HG02970 (cell line): Measurements from ENCODE around the gene SGK1.
"Not testable (repeated sequence)": the region's sequence is repeated elsewhere in the genome, so short reads cannot be mapped to it uniquely, and the experiment has no call there.

Experiments used
- ATAC-seq: cut with Tn5 transposase; IDR thresholded peaks from one replicate; pipeline ENCODE4 v1.9.1; 2021; ENCODE audit warnings: mild to moderate bottlenecking, moderate library complexity, moderate number of reproducible peaks; ENCODE audit not compliant: unreplicated experiment, low FRiP score

SGK1 gene

DNA sequence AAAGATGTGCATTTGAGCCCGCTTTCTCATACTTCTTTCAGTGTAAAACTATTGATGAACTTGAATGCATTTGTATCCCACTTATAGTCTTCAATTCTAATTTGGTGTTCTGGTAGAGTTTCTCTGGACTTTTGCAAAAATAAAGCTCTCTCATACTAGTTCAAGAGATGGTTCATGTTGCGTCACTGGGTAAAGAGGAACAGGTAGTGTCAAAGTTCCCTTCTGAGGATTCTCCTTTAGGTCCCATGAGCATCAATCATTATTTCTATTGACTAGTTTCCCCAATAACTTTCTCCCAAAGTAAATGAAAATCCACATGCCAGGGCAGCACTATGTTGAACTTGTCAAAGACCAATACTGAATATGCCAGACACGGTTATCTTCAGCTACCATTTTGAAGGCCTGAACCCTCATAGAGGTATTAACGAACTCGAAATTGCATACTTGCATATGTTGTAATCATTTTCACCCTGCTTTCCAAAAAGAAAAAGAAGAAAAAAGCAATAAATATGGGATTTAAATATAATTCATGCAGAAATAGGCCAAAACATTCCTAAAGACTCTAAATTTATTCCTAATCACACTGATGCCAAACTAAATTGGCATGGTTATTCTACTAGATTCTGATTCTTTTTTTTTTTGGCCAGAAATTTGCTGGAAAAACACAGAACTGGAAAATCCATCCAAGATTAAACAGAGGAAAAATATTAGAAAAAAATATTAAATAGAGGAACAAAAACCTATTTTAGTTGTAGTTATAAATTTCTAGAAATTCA lies 84.5 kb downstream of the SGK1 start:
- no peak for ATAC-seq

DNA sequence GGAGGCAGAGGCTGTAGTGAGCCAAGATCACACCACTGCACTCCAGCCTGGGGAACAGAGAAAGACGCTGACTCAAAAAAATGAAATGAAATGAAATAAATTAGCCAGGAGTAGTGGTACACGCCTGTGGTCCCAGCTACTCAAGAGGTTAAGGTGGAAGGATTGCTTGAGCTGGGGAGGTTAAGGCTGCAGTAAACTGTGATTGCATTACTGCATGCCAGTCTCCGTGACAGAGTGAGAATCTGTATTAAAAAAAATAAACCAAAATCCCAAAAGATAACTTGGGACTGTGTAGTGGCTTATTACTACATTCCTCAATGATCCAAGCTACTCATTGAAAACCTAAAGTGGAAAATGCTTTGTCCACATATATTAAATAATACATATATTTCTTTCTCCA lies 87.0 kb downstream of the SGK1 start:
- ATAC-seq: no peak

- no peak for ATAC-seq
These were observed 87.7 kb downstream of the SGK1 start for GRCh38 chr6:134230087-134230700.

- no peak for ATAC-seq
These were observed 88.4 kb downstream of the SGK1 start for GRCh38 chr6:134229520-134229919.

DNA sequence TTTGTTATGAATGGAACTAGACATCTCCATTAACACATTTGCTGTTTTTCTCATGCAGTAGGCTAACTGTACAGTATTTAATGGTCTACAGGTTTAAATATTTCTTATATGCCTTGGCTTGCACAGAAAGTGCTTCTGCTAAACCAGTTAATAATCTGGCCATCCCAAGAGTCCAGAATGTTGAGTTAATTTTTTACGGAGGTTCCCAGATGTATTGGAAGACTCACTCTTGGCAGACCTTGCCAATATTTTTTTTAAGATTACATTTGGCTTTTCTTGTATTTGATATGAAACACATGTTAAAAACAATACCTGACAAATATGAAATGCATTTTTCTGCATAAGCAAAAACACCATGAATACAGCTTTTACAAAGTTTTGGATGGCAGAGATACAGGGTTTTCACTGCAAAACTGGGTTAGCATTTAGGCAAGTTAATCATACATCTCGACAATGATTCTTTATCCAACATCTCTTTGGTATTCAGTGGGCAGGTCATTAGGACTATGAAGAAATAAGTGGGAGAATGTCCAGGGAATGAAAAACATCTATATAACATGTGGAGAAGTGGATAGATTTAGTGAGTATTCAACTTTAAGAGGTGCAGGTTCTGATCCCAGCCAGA lies 94.0 kb downstream of the SGK1 start:
- no peak for ATAC-seq

DNA sequence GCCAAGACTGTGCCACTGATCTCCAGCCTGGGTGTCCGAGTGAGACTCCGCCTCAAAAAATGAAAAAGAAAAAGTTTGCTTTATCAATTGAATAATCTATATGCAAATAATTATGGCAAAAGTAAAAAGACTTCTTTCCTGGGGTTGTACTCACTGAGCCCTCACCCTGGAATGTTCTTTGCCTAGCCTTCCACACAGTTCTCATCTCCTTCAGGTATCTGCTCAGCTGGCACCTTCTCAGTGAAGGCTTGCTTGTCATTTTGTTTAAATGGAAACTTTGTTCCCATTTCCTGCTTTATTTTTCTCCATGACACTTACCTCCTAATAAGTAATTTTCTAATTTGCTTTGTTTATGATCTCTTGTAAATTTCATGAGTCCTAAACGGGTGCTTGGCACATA lies 96.7 kb downstream of the SGK1 start:
- ATAC-seq: no peak

- no peak for ATAC-seq
These were observed 100.1 kb downstream of the SGK1 start for GRCh38 chr6:134217798-134218140.

DNA sequence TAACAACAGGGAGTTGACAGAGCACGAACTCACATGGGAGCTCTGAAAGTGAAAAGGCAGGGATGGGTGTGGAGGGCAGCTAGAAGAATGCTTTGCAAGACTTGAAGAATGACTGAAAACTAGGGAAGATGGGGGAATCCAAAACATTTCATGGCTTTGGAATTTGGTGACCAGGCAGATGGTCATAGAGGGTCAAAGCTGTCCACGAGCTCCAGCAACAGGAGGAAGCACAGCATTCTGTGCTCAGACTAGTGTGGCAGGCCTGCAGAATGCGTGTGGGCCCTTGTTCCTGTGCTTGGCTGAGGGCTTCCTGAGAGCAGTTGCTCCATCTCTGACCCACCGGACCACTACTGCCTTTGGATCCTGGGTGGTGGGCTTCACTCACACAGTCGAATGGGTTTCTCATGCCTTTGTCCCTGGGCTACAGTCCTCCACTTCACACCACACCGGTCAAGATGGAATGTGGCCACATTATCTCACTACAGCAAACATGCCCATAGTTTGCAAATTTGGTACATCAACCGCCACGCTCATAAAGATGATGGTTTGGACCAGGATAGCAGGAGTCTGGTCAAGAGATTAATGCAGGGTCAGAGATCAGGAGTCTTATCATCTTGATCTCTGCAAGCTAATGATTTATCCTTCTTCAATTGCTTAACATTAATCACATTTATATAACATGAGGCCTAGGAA lies 100.7 kb downstream of the SGK1 start:
- no peak for ATAC-seq

GRCh38 chr6:134216301-134217010 lies 101.5 kb downstream of the SGK1 start:
- ATAC-seq: no peak

- not testable (repeated sequence) for ATAC-seq
These were observed 104.5 kb downstream of the SGK1 start for GRCh38 chr6:134213410-134213809.

DNA sequence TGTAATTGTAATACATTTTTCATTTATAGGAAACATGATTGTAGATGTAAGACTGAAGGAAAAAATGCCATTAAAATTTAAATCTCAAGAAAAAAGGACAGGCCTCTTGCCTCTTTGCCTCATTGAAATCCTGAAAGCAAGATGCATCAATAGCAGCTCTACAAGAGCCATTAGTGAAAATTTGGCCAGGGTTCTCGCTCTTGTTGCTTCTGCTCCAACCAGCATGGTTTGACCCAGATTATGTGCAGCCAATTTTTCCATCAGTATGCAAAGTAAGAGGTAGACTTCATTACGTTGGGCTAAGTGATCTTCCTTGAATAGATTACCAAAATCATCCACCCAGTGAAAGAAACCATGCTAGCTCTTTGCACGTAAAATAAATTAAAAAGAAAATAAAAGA lies 106.6 kb downstream of the SGK1 start:
- ATAC-seq: no peak

GRCh38 chr6:134207421-134207820 lies 110.5 kb downstream of the SGK1 start:
- ATAC-seq: no peak

- ATAC-seq: no peak
These were observed 112.5 kb downstream of the SGK1 start for GRCh38 chr6:134205366-134205765.

GRCh38 chr6:134204759-134205158 lies 113.2 kb downstream of the SGK1 start:
- ATAC-seq: not testable (repeated sequence)

GRCh38 chr6:134204031-134204430 lies 113.9 kb downstream of the SGK1 start:
- ATAC-seq: no peak

GRCh38 chr6:134201716-134202115 lies 116.2 kb downstream of the SGK1 start:
- ATAC-seq: no peak

GRCh38 chr6:134199848-134200606 lies 117.9 kb downstream of the SGK1 start:
- ATAC-seq: no peak

DNA sequence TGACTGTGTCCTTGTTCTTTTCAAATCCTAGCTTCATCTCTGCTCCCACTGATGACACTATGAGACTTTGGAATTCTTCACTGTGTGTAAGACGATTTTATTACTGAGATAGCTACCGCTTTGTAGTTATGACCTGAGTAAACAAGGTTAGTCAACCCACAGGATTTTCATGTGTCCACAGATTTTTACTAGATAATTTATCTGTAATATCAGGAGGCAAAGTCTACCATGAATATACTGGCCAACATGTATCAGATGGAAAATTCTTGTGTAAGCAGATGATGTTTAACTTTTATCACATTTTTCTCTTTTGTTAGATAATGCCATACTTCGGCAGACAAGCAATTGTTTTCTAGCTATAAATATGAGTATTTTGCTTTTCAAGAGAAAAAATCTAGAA lies 119.8 kb downstream of the SGK1 start:
- ATAC-seq: no peak

DNA sequence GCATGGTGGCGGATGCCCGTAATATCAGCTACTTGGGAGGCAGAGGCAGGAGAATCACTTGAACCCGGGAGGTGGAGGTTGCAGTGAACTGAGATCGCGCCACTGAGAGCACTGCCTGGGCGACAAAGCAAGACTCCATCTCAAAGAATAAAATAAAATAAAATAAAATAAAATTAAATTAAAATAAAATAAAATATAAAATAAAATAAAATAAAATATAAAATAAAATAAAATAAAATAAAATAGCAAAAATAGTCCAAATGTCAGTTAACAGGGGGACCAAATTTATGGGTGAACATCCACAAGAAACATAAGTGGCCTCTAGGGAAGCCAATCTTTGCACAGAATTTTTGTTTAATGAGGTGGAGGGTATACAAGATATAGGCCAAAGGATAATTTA lies 120.2 kb downstream of the SGK1 start:
- ATAC-seq: not testable (repeated sequence)
